Spleen (tissue), 7 donors: ENCODE data around the gene SLC29A3.
"Not testable (repeated sequence)": the region's sequence is repeated elsewhere in the genome, so short reads cannot be mapped to it uniquely, and the experiment has no call there.

Source experiments
- CTCF ChIP-seq, 11 experiments: fragments of 200-600 bp in 7 of 11; fragments of 450-650 bp in 4 of 11; sonication (generic) in 4 of 11; IDR thresholded peaks in 8 of 11; conservative IDR thresholded peaks in 3 of 11; 1 replicate in 7 of 11; 2 replicates in 4 of 11; pipeline versions ENCODE4 v1.4.0 to v1.8.0; 2016 to 2021; ENCODE audit warnings: antibody characterized with exemption in 11 of 11, inconsistent platforms in 4 of 11, mild to moderate bottlenecking in 1 of 11
- POLR2A ChIP-seq, 3 donors: fragments of 450-650 bp; IDR thresholded peaks; one replicate each; pipeline ENCODE4 v1.5.1; 2017; ENCODE audit warnings: antibody characterized with exemption in 3 of 3, mild to moderate bottlenecking in 1 of 3
- donor health status: DM: no; HTN: no; CAD: no; lungs with moderate emphysema.
- donor health status: DM: no; HTN: no; CAD: no.
- donor health status: DM: no; HTN: no; CAD: no.

DNA sequence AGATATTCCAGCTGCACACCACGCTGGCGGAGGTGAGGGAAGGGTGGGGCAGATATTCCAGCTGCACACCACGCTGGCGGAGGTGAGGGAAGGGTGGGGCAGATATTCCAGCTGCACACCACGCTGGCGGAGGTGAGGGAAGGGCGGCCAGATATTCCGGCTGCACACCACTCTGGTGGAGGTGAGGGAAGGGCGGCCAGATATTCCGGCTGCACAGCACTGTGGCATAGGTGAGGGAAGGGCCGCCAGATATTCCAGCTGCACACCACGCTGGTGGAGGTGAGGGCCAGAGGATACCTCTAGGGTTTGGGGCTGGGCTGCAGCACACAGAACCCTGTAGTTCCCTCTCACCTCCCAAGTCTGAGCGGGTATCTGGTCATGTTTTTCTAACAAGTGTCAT is 22.2 kb upstream of the SLC29A3 start:
- not testable (repeated sequence) for TF ChIP-seq CTCF (IDR thresholded peaks at IDR 0.05 in 8 of 11, conservative IDR thresholded peaks at IDR 0.05 in 3 of 11); POLR2A (IDR thresholded peaks at IDR 0.05)
